ENCODE data around the gene SSBP3. TPM values are rescaled to one million over a fixed set of nuclear protein-coding genes. Genes with fewer than 3 reads are reported as not detected.
A peak's percentile ranks its signal among the peaks of the same experiment; 100 is the strongest.

SSBP3 gene
- total RNA-seq, 1 donor from 2014 or later = 44.0 TPM

GRCh38 chr1:54384471-54384870 is 21.7 kb downstream of the SSBP3 start:
- H3K4me1 ChIP-seq = peaks cover 32% of the 10 kb centered on the region
- TF ChIP-seq, protein P1, sequence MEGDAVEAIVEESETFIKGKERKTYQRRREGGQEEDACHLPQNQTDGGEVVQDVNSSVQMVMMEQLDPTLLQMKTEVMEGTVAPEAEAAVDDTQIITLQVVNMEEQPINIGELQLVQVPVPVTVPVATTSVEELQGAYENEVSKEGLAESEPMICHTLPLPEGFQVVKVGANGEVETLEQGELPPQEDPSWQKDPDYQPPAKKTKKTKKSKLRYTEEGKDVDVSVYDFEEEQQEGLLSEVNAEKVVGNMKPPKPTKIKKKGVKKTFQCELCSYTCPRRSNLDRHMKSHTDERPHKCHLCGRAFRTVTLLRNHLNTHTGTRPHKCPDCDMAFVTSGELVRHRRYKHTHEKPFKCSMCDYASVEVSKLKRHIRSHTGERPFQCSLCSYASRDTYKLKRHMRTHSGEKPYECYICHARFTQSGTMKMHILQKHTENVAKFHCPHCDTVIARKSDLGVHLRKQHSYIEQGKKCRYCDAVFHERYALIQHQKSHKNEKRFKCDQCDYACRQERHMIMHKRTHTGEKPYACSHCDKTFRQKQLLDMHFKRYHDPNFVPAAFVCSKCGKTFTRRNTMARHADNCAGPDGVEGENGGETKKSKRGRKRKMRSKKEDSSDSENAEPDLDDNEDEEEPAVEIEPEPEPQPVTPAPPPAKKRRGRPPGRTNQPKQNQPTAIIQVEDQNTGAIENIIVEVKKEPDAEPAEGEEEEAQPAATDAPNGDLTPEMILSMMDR (IDR thresholded peaks at IDR 0.05) = no peak
- intact Hi-C loops (cut with DNase I) = no loop called here
- H3K27ac ChIP-seq = no peak overlapping the region
- no peaks in the 10 kb centered on the region for H3K9me3 ChIP-seq
- H3K4me3 ChIP-seq = no peak overlapping the region
- DNase-seq (no peak), ATAC-seq (no peak)
- H3K27me3 ChIP-seq (ENCODE audit: low read depth) = no peaks in the 10 kb centered on the region
- H3K36me3 ChIP-seq = peaks cover 16% of the 10 kb centered on the region

DNA sequence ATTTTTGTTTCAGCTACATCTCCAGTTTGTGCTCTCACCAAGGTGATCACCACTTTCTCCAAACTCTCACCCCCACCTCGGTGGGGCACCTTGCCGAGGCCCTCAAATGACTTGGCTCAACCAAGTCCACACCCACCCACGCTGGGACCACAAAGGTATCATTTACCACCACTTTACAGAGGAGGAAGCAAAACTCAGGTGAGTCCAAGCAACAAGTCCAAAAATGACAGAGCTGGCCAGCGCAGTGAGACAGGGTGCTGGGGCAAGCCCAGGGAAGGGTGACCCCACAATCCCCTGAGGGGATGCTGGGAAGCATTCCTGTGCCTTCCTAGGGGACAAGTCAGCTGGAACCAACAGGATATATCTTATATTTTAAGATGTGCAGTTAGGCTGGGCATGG is 24.7 kb downstream of the SSBP3 start:
- ATAC-seq = no peak
- no peaks in the 10 kb centered on the region for H3K9me3 ChIP-seq
- intact Hi-C loops (cut with DNase I) = no loop called here
- TF ChIP-seq, protein P1 (IDR thresholded peaks at IDR 0.05) = no peak
- DNase-seq = no peak
- H3K36me3 ChIP-seq = peaks cover 11% of the 10 kb centered on the region
- H3K27ac ChIP-seq = no peak overlapping the region
- H3K4me3 ChIP-seq = no peak overlapping the region
- peaks cover 59% of the 10 kb centered on the region for H3K4me1 ChIP-seq
- H3K27me3 ChIP-seq (ENCODE audit: low read depth) = no peaks in the 10 kb centered on the region

- no peak for ATAC-seq
- TF ChIP-seq, protein P1 (IDR thresholded peaks at IDR 0.05) = no peak
- H3K4me1 ChIP-seq = peaks cover 55% of the 10 kb centered on the region
- peak overlapping the region; percentile 5 for H3K27ac ChIP-seq
- intact Hi-C loops (cut with DNase I) = no loop called here
- H3K9me3 ChIP-seq = no peaks in the 10 kb centered on the region
- no peak overlapping the region for H3K4me3 ChIP-seq
- no peak for DNase-seq
- peaks cover 11% of the 10 kb centered on the region for H3K36me3 ChIP-seq
- no peaks in the 10 kb centered on the region for H3K27me3 ChIP-seq (ENCODE audit: low read depth)
Observed at GRCh38 chr1:54380290-54380882, 25.8 kb downstream of the SSBP3 start.

GRCh38 chr1:54379555-54380289 is 26.5 kb downstream of the SSBP3 start:
- no peaks in the 10 kb centered on the region for H3K9me3 ChIP-seq
- H3K4me3 ChIP-seq = no peak overlapping the region
- H3K27me3 ChIP-seq (ENCODE audit: low read depth) = no peaks in the 10 kb centered on the region
- no peak for DNase-seq
- no peak overlapping the region for H3K27ac ChIP-seq
- TF ChIP-seq, protein P1 (IDR thresholded peaks at IDR 0.05) = no peak
- intact Hi-C loops (cut with DNase I) = no loop called here
- peaks cover 54% of the 10 kb centered on the region for H3K4me1 ChIP-seq
- ATAC-seq = peak; percentile 21 to 25
- H3K36me3 ChIP-seq = peaks cover 11% of the 10 kb centered on the region

DNA sequence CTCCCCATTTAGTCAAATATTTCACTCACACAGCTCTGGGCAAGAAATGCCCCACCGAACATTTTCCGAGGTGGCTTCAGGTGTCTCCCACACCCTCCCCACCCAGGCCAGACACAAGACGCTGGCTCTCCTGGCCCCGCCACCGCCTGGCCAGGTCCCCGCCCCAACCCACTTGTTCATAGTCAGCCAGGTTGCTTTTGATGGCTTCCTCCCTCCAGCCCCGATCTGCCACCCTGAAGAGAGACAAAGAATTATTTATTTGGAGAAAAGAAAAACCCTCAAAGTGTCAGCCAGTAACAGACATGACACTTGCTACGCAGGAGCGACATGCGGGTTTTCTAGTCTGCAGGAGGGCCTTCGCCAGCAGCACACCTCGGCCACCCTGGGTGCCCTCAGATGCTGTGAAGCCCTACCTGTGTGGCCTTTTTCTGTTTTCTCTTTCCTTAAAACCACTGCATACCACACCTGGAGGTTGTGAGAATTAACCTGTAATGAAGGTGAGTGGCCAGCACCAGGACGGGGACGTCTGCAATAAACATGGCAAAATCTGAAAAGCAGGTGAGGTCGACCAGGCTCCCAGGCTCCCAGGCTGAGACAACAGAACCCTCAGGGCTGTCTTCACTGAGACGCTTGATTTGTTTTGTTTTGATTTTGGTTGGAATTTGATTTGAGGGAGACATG is 27.2 kb downstream of the SSBP3 start:
- DNase-seq = no peak
- ATAC-seq = no peak
- TF ChIP-seq, protein P1 (IDR thresholded peaks at IDR 0.05) = no peak
- H3K27me3 ChIP-seq (ENCODE audit: low read depth) = no peaks in the 10 kb centered on the region
- no peak overlapping the region for H3K4me3 ChIP-seq
- no peak overlapping the region for H3K27ac ChIP-seq
- H3K36me3 ChIP-seq = peaks cover 11% of the 10 kb centered on the region
- H3K9me3 ChIP-seq = no peaks in the 10 kb centered on the region
- intact Hi-C loops (cut with DNase I) = no loop called here
- H3K4me1 ChIP-seq = peaks cover 50% of the 10 kb centered on the region

Data from lower lobe of right lung (tissue), 2 donors.